ENCODE measurements around the gene PFN1.
A peak's percentile ranks its signal among the peaks of the same experiment; 100 is the strongest.
"Not testable (repeated sequence)": the region's sequence is repeated elsewhere in the genome, so short reads cannot be mapped to it uniquely, and the experiment has no call there.

PFN1 gene

DNA sequence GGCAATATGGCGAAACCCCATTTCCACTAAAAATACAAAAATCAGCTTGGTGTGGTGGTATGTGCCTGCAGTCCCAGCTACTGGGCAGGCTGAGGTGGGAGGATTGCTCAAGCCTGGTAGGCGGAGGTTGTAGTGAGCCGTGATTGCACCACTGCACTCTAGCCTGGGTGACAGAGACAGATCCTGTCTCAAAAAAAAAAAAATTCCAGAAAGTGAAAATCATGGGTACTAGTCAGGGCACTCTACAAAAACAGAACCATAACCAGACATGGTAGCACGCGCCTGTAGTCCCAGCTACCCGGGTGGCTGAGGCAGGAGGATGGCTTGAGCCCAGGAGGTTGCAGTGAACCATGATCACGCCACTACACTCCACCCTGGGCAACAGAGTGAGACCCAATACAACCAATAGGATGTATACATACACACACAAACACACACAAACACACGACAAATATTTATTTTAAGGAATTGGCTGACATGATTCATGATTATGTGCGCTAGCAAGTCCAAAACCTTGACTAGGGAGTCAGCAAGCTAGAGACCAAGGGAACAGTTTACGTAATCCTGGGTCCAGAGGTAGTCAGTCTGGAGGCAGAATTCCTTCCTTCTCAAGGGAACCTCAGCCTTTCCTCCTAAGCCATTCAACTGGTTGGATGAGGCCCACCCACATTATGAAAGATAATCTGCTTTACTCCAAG is 27.8 kb downstream of the PFN1 start:
- DNase-seq, result no peak

DNA sequence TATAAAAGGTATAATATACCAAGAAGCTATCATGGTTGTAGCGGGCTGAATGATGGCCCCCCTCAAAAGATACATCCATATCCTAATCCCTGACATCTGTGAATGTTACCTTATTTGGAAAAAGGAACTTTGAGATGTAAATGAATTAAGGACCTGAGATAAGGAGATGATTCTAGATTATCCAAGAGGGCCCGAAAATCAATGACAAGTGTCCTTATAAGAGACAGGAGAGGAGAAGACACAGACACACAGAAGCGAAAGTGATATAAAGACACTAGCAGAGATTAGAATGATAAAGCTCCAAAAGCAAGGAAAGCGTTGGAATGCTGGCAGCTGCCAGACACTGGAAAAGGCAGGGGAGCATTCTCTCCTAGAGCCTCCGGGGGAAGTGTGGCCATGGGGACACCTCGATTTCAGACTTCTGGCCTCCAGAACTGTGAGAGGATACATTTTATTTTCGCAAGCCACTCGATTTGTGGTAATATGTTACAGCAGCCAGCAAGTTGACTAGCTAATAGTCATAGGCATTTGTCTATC is 28.8 kb downstream of the PFN1 start:
- DNase-seq, result no peak

DNA sequence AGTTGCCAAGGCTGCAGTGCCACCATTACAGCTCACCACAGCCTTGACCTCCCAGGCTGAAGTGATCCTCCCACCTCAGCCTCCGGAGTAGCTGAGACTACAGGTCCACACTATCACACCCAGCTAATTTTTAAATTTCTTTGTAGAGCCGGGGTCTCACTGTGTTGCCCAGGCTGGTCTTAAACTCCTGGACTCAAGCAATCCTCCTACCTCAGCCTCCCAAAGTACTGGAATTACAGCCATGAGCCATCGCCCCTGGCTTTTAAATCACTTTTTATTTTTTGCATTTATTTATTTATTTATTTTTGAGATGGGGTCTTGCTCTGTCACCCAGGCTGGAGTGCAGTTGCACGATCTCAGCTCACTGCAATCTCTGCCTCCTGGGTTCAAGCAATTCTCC is 33.8 kb downstream of the PFN1 start:
- DNase-seq, result not testable (repeated sequence)

DNA sequence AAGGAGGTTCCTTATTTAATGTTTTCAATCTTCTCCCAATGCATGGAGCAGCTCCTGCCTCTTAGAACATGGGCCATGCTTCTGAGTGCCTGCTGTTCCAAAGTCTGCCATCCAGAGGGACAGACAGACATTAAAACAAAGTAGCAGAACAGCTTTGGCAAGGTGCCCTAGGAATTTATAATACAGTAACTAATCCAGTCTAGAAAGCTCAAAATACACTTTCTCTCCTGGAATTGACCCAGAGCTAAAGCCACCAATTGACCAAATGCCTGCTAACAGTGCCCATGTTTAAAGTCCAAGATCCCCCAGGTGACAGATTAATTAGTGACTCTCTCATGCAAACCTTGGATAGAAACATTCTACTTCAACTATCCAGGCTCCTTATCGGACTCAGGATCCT is 34.3 kb downstream of the PFN1 start:
- DNase-seq, result no peak

DNA sequence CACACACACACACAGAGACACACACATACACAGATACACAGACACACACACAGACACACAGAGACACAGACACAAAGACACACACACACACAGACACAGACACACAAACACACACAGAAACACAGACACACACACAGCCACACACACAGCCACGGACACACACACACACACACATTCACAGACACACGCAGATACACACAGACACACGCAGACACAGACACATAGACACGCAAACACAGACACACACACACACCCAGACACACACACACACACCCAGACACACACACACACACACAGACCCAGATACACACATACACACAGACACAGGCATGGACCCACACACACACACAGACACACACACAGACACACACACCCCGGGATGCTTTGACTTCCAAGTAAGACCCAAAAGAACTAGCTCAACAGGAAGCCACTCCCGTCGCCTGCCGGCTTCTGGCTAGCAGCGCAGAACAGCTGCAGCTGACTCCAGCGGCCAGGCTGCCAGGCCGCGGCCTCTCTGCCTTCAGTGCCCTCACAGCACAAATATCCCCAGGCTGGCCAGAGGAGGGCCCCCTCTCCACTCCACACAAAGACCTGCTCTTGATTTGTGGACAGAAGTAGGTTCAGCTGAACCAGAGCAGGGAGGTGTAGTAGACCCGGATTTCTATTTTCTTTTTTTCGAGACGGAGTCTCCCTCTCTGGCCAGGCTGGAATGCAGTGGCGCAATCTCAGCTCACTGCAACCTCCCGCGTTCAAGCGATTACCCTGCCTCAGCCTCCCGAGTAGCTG is 39.4 kb downstream of the PFN1 start:
- no peak for DNase-seq

DNA sequence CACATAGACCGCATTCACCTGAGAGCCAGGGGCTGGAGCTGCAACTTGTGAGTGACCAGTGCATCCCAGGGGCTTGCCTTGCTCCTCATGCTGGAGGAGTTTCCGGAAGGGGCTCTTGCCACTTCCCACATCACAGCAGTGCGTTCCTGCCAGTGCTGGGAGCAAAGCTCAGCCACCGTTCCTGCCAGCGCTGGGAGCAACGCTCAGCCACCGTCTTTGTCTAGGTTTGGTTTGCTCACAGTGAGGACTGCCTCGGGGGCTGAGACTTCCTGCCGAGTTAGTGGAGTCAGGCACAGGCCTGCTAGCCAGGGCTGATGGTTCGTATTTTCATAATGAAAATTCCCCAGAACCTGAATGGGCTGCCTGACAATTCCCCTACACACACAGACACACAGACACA is 40.0 kb downstream of the PFN1 start:
- DNase-seq, result no peak

DNA sequence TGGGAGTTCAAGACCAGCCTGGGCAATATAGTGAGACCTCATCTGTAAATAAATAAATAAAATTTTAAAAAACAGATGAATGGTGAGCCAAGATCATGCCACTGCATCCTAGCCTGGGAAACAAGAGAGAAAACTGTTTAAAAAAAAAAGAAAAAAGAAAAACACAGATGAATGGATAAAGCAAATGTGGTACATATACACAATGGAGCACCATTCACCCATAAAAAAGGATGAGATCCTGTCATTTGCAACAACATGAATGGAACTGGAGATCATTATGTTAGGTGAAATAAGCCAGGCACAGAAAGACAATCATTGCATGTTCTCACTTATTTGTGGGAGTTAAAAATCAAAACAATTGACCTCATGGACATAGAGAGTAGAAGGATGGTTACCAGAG is 41.7 kb downstream of the PFN1 start:
- DNase-seq, result not testable (repeated sequence)

DNA sequence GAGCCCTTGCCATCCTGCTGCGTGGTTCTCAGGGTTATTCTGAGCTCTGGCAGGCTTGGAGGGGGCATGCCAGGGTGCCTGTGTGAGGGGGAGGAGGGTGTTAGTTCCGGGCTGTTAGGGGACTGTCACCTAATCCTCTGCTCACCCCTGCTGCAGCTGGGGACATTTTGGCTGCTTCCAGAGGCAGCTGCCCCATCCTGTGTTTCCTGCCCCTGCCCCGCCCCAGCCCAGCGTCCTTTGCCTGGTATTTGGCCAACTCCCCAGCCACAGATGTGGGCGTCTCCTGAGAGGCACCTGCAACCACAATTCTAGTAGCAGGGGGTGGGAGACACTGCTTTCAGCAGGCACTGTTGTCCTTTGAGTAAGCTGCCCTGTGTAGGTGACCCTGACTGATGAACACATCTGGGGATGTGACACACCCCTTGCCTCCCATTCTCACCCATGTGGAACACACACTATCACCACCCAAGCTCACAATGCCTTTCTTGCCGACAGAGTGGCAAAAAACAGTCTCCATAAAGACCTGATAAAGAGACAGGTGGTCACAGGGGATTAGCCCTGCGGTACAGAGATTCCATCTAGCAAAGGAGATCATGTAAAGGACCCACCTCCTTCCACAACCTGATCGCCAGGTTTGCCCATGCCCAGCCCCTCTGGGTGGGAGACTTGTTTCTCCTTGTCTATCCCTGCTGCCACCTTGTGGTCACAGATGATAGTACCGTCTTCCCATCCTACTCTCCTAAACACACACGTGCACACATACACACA is 45.1 kb downstream of the PFN1 start, which contains the start of gene CHRNE:
Gene CHRNE, minus strand, starts transcription at position 48 of the 768 bp plus-strand sequence. Its CDS starts 35 bp downstream, at position 13.
- peak; percentile 10 for DNase-seq

DNA sequence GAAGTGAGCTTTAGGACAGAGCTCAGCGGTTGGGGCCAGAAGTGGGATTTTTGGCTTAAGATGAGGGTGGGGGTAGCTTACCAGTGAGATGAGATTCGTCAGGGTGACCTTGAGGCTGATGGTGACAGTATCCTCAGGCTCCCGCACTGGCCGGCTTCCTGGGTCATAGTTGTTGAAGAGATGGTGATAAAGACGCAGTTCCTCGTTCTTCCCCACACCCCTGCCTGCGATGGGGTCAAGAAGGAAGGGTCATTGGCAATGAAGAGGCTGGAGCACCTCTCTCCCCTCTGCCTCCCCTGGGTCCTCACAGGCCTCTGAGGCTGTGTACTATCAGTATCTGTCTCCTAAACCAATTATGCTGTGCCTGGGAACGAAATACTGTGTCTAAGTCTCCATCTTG is 45.8 kb downstream of the PFN1 start:
- DNase-seq, result no peak

DNA sequence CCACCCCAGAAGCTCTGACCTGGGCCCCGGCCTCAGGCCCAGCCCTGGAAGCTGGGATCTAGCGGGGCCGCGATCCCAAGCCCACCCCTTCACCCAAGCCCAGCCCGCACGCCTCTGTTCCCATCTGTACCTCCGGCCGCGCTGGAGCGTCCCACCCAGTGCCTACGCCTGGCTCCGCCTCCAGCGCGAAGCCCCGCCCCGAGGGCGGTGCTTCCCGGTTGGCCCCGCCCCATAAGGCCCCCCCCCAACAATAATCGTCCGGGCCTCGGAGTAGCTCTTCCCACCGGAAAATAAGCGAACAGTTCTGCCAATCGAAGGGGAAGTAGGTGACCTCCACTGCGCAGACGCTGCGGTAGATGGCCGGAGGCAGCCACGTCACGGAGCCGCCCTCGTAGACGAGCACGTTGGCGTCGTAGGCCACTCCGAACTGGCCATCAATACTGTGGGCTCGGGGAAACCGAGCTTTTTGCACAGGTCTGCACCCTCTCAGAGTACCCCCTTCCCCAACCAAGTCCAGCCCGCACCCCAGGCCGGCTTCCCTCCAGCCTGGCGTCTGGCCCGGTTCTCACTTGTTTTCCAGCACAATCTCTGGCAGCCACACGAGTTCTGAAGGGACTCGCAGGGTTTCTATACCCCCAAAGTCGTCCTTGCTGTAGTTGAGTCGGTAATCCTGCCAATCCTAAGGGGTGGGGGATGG is 46.5 kb downstream of the PFN1 start:
- no peak for DNase-seq

DNA sequence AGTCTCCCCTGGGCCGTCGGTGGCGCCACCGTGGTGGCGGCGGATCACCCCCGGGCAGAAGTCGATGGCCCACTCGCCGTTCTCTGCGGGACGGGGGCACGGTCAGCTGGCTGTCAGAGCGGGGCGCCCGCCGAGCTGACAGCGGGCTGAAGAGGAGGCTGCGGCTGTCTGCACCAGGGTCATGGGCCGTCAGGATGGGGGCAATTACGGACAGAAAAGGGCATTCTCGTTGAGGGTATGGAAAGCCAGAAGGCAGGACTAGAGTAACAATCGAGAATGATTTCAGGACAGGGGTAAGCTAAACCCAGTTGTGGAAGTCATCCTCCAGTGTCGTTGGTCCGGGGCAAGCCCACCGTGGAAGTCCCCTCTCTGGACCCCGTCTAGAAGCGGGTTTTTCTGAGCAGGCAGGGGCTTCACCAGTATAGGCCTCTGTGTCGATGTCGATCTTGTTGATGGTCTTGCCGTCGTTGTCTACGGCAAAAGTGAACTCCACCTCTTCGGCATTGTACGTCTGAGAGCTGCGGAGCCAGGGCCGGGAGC is 47.2 kb downstream of the PFN1 start:
- no peak for DNase-seq

DNA sequence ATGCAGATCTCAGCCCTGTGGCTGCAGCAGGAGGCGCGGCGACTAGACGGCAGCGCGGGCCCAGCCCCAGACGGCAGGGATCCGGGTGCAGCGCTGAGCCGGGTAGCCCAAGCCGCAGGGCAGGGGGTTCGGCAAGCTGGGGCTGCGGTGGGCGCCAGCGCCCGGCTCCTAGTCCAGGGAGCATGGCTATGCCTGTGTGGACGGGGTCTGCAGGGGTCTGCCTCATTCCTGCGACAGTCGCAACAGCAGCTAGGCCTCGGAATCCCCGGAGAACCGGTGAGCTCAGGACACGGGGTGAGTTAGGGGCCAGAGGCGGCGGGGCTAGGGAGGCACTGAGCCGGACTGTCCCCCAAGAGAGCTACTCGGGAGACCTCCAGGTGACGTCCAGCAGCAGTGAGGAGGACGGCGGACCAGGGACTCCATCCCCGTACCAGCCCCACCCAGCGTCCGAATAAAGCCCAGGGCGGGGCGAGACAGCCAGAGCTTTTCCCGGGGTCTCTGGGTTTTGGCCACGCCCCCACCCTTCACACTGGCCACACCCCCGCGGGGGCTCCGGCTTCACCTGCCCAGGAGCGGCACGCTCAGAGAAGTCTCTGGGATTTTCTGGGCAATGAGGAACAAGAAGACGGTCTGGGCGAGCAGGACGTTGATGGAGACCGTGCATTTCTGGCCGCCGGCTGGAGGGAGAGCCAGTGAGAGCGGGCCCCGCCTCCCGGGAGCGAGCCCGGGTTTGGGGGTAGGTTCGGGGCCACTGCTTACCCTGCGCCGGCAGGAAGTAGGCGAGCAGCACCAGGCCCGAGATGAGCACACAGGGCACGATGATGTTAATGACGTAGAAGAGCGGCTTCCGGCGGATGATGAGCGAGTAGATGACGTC is 47.9 kb downstream of the PFN1 start:
- DNase-seq, result no peak

DNA sequence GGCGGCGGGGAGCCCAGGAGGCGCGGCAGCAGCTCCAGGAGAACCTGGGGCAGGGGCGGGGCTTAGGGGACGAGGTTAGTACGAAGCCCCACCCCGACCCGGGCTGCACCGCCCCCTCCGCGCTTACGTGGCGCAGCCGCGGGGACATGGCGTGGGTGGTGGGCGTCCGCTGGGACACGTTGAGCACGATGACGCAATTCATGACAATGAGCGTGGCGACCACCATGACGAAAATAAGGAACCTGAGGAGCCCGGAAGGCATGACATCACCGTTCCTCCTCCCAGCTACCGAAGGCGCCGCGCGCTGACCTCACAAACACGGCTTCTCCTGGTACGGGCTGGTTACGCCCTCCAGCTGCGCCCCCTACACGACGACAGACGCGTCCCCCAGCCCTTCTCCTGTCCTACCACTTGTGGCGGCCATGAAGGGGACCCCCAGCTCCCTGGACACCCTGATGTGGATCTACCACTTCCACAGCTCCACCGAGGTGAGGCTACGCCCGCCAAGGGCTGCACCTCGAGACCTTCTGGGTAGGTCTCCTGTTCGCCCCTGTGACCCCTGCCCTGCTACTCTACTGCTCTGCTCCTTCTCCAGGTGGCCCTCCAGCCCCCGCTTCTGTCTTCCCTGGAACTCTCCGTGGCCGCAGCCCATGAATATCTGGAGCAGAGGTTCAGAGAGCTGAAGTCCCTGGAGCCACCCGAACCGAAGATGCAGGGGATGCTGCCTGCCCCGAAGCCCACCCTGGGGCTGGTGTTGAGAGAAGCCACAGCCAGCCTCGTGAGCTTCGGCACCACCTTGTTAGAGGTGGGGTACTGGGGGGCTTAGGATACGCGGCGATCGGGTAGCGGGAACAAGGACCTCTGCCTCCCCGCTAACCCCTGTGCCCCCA is 48.7 kb downstream of the PFN1 start, which contains the start of gene C17orf107:
Gene C17orf107, plus strand, starts transcription at position 196 of the 890 bp plus-strand sequence. Its CDS starts 227 bp downstream, at position 423.
- no peak for DNase-seq

DNA sequence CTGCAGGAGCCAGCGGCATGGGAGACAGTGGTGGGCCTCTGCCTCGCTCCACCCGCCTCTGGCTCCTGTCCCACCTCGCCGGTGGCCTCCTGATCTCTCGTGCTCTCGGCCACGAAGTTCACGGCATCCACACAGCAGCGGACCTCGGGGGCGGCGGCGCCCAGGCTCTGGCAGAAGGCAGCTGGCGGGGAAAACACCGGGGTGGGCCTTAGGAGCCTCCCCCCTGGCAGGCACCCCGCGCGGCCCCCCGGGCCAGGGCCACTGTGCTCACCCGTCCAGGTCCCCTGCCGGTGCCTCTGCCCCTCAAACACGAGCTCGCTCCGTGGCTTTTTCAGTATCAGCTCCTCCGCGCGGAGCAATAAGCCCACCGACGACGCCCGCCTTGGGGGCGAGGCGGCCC is 49.4 kb downstream of the PFN1 start:
- DNase-seq, result no peak

DNA sequence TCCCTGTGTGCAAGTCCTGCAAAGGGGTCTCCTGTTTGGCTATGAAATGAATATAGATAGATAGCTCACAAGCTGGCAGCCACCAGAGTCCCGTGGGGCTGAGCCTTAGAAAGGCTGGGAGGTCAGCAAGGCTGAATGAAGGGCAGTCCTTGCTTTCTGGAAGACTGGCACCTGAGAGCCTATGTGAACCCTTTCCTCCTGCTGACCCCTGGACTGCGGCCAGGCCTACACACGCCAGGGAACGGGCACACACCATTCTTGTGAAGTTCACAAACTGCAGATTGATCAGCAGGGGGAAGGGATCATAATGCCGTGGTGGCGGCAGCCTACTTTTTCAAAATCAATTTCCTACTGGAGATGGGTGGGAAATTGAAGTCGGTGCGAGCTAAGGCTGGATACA is 50.0 kb downstream of the PFN1 start:
- DNase-seq, result no peak

DNA sequence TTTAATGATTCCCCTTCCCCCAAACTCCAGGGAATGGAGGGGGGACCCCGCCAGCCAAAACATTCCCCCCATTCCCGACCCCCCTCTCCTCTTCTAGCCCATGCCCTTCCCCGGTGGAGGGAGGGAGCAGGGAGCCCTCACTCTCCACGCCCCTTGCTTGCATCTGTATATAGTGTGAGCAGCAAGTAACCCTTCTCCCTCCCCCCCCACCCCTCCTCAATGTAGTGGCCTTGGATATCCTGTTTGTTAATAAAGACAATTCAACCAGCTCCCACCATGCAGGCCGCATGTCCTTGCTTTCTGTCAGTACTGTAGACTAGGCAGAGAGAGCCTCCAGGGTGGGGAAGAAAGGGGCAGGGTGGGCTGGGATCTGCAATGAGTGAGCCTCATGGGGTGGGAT is 50.5 kb downstream of the PFN1 start:
- DNase-seq, result no peak

DNA sequence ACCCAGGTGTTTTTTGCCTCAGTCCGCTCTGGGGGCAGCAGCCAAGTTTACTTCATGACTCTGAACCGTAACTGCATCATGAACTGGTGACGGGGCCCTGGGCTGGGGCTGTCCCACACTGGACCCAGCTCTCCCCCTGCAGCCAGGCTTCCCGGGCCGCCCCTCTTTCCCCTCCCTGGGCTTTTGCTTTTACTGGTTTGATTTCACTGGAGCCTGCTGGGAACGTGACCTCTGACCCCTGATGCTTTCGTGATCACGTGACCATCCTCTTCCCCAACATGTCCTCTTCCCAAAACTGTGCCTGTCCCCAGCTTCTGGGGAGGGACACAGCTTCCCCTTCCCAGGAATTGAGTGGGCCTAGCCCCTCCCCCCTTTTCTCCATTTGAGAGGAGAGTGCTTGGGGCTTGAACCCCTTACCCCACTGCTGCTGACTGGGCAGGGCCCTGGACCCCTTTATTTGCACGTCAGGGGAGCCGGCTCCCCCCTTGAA is 51.1 kb downstream of the PFN1 start:
- DNase-seq, result no peak

DNA sequence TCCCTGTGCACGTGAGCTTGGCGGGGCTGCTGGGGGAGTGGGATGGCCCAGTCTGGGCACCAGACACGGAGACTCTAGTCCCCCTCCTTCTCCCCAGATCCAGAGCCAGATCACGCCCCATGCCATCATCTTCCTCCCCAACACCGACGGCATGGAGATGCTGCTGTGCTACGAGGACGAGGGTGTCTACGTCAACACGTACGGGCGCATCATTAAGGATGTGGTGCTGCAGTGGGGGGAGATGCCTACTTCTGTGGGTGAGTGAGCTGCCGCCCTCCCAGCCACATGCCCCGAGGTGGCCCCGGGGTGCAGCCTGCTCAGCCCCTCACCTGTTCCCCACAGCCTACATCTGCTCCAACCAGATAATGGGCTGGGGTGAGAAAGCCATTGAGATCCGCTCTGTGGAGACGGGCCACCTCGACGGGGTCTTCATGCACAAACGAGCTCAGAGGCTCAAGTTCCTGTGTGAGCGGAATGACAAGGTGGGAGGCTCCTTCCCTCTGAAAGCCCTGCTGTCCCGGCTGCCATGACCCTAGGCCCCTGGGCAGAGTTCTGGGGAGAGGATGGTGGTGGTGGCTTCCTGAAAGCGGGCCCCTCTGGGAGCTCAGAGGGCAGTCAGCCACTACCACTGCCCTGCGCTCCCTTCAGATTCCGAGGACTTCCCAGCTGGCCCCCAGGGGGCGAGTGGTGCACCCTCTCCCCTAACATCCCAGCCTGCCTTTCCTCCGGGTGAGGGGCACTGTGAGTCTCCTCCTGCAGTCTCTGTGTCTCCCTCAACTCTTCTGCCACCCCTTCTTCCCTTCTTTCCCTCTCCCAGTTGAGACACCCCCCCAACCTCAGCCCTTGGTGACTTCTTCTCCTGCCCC is 51.8 kb downstream of the PFN1 start:
- no peak for DNase-seq
